Measurements from ENCODE around the gene GFY. TPM values are rescaled to one million over a fixed set of nuclear protein-coding genes. Genes with fewer than 3 reads are reported as not detected.

Gene GFY
- total RNA-seq, 4 donors from 2014 or later = not detected

- no peak for TF ChIP-seq CTCF (IDR thresholded peaks at IDR 0.05; ENCODE audit: low read depth)
Observed at GRCh38 chr19:49430172-49430677, 5.0 kb downstream of the GFY start.

GRCh38 chr19:49430678-49431329 lies 5.6 kb downstream of the GFY start:
- no peak for TF ChIP-seq CTCF (IDR thresholded peaks at IDR 0.05; ENCODE audit: low read depth)

GRCh38 chr19:49431330-49431749 lies 6.2 kb downstream of the GFY start:
- no peak for TF ChIP-seq CTCF (IDR thresholded peaks at IDR 0.05; ENCODE audit: low read depth)

GRCh38 chr19:49432141-49433073 lies 7.2 kb downstream of the GFY start:
- no peak for TF ChIP-seq CTCF (IDR thresholded peaks at IDR 0.05; ENCODE audit: low read depth)

GRCh38 chr19:49433240-49433901 lies 8.2 kb downstream of the GFY start:
- no peak for TF ChIP-seq CTCF (IDR thresholded peaks at IDR 0.05; ENCODE audit: low read depth)

- no peak for TF ChIP-seq CTCF (IDR thresholded peaks at IDR 0.05; ENCODE audit: low read depth)
Observed at GRCh38 chr19:49434907-49435583, 9.9 kb downstream of the GFY start.

All from subcutaneous adipose tissue (tissue), 4 donors.